Neural crest cell (in vitro differentiated cells): ENCODE results near the gene TMEM209. TPM values are rescaled to one million over a fixed set of nuclear protein-coding genes. Genes with fewer than 3 reads are reported as not detected.

Experiments used
- DNase-seq: peaks from one replicate; pipeline ENCODE4 v3.0.0; 2021; ENCODE audit warnings: low read depth, mixed read lengths, low spot score
- H3K27ac Mint-ChIP-seq: one replicate; pipeline ENCODE4 v1.8.0; 2021; ENCODE audit warnings: mild to moderate bottlenecking, mixed read lengths; ENCODE audit not compliant: unreplicated experiment
- H3K27me3 Mint-ChIP-seq: 2 replicates; pipeline ENCODE4 v1.8.0; 2021; ENCODE audit warnings: low read depth, mild to moderate bottlenecking, mixed read lengths
- H3K36me3 Mint-ChIP-seq: 2 replicates; pipeline ENCODE4 v1.8.0; 2021; ENCODE audit warnings: low read depth, mild to moderate bottlenecking, mixed read lengths
- H3K4me1 Mint-ChIP-seq: 2 replicates; pipeline ENCODE4 v1.8.0; 2021; ENCODE audit warnings: mixed read lengths
- H3K4me3 Mint-ChIP-seq: one replicate; pipeline ENCODE4 v1.8.0; 2021; ENCODE audit warnings: mild to moderate bottlenecking, mixed read lengths
- H3K9me3 Mint-ChIP-seq: 2 replicates; pipeline ENCODE4 v1.8.0; 2021; ENCODE audit warnings: mixed read lengths
- total RNA-seq: library from RNA; stranded (reverse); gene quantifications from 2 replicates; pipeline ENCODE4 v1.2.1, GENCODE V29; 2021
- TF ChIP-seq, protein P1 (sequence below): fragments of 200-600 bp; sonication (generic); conservative IDR thresholded peaks from 2 replicates; pipeline ENCODE4 v1.5.0; 2021; ENCODE audit warnings: antibody characterized with exemption, mild to moderate bottlenecking

Gene TMEM209
- total RNA-seq, 1 donor from 2014 or later = 43.6 TPM

DNA sequence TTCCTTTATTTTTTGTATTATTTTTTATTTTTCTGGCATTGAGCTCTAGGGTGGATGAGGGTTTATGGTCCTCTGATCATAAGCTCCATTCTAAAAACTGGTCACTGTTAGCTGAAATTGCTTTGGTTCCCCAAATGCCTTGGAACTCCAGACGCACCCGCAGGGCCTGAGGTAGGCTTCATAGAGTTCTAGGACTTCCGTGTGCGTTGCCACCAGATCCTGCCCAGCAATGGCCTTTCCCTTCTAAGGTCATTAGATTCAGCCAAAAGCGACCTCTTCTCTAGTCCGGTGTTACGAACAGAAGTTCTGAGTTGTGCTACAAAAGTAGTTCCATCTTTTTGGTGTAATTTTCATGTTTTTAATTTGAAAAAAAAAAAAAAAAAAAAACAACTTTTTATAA, 70.5 kb downstream of the TMEM209 start:
- Mint-ChIP-seq H3K27me3 (no peaks in the 10 kb centered on the region), H3K4me3 (no peak overlapping the region), H3K27ac (no peak overlapping the region), H3K36me3 (peaks cover 13% of the 10 kb centered on the region), H3K4me1 (no peaks in the 10 kb centered on the region), H3K9me3 (no peaks in the 10 kb centered on the region)
- TF ChIP-seq, protein P1, sequence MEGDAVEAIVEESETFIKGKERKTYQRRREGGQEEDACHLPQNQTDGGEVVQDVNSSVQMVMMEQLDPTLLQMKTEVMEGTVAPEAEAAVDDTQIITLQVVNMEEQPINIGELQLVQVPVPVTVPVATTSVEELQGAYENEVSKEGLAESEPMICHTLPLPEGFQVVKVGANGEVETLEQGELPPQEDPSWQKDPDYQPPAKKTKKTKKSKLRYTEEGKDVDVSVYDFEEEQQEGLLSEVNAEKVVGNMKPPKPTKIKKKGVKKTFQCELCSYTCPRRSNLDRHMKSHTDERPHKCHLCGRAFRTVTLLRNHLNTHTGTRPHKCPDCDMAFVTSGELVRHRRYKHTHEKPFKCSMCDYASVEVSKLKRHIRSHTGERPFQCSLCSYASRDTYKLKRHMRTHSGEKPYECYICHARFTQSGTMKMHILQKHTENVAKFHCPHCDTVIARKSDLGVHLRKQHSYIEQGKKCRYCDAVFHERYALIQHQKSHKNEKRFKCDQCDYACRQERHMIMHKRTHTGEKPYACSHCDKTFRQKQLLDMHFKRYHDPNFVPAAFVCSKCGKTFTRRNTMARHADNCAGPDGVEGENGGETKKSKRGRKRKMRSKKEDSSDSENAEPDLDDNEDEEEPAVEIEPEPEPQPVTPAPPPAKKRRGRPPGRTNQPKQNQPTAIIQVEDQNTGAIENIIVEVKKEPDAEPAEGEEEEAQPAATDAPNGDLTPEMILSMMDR = no peak
- DNase-seq = no peak

DNA sequence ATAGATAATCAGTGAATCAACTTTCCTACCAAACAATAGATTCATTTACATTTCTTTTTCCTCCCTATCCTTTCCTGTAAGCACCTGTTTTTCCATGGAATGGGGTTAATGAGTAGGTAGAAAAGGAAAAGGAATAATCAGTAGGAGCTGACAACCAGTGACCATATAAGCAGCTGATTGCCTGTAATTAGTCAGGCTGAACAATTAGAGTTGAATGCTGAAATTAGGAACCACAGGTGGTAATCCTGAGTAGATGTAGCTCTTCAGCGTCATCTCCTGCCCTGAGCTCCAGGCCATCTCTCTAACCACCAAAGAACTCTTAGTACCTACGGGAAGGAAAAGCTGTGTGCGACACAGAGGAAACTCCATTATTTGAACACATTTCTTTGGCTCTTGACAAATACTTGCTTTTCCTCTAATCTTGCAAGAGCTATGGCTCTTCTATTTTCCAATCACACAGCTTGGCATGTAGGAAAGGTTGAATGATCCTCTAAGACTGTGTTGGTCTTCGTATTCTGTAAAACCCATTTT, 71.0 kb downstream of the TMEM209 start:
- no peak for DNase-seq
- H3K27ac Mint-ChIP-seq = no peak overlapping the region
- H3K4me3 Mint-ChIP-seq = no peak overlapping the region
- no peaks in the 10 kb centered on the region for H3K27me3 Mint-ChIP-seq
- H3K4me1 Mint-ChIP-seq = no peaks in the 10 kb centered on the region
- no peaks in the 10 kb centered on the region for H3K9me3 Mint-ChIP-seq
- TF ChIP-seq, protein P1 = no peak
- peaks cover 18% of the 10 kb centered on the region for H3K36me3 Mint-ChIP-seq

DNA sequence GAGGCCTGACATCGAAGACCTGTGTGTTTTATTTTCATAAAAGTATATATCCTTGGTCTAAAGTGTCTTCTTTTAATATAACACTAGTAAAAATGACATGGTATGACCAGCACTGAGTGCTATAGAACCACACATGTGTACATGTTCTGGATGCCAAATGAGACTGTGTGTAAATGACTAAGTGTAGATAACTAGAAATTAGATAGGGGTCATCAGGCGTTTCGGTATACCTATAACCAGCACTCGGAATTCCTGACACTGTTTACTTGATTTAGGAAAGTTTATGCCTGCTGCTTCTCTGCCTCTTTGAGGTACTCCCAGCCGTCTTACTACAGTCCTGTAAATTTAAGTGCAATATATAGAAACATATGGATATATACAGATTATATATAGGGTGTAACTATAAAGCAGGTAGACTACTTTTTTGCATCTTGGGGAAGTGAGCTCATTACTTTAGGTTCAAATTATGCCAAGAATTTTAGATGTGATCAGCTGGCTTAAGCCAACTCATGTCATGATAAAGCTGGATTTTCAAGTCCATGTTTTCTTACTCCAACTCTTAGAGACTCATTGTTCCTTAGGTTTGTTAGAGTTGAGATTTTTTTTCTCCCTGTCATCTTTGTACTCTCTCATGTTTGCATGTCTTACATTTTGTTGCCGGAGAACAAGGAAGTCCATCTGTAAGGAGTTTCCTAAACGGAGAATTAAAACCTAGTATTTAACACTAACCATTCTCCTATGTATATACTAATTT, 72.0 kb downstream of the TMEM209 start:
- no peaks in the 10 kb centered on the region for H3K9me3 Mint-ChIP-seq
- TF ChIP-seq, protein P1 = no peak
- H3K27ac Mint-ChIP-seq = no peak overlapping the region
- no peak for DNase-seq
- no peaks in the 10 kb centered on the region for H3K27me3 Mint-ChIP-seq
- no peak overlapping the region for H3K4me3 Mint-ChIP-seq
- H3K36me3 Mint-ChIP-seq = peaks cover 21% of the 10 kb centered on the region
- H3K4me1 Mint-ChIP-seq = no peaks in the 10 kb centered on the region

DNA sequence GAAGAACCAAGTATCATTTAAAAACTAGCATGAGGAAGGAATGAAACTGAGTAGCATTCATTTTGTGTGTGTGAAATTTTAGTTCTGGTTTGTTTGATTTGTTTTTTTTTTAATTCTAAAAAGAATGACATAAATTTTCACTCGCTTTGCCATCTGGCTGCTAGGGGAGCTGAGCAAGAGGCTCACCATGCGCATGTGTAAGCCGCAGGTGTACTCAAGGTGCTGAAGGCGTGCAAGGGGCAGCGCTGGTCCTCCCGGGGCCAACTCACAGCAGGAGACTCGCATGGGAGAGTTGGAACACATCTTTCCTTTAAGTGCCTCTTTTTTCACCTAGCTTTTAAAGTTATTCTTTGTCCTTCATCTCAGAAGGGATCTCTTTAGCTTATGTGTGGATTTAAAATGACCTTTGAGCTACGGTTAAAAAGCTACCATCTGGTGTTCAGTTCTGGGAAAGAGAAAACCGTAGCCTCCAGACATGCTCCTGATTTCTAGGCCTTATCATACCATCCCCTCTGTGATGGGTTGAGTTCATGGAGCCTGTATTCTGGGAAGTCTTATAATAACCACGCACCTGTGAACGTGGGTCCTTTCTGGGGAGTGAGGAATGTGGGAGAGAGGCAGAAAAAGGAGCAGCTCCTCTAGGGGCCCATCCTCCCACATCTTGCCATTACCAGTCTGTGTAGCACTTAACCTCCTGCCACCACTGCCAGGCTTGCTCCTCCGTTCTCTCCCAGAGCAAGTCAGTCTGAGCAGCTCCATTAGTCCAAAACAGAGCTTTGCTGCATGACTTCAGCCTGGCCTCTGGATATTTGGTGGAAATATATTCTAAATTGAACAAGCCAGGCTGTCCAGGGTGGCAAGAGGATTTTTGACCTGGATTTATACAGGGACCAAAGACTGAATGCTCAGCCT, 73.0 kb downstream of the TMEM209 start:
- Mint-ChIP-seq H3K36me3 (peaks cover 21% of the 10 kb centered on the region), H3K9me3 (no peaks in the 10 kb centered on the region), H3K27me3 (no peaks in the 10 kb centered on the region), H3K27ac (no peak overlapping the region), H3K4me3 (no peak overlapping the region), H3K4me1 (no peaks in the 10 kb centered on the region)
- TF ChIP-seq, protein P1 = no peak
- DNase-seq = no peak

DNA sequence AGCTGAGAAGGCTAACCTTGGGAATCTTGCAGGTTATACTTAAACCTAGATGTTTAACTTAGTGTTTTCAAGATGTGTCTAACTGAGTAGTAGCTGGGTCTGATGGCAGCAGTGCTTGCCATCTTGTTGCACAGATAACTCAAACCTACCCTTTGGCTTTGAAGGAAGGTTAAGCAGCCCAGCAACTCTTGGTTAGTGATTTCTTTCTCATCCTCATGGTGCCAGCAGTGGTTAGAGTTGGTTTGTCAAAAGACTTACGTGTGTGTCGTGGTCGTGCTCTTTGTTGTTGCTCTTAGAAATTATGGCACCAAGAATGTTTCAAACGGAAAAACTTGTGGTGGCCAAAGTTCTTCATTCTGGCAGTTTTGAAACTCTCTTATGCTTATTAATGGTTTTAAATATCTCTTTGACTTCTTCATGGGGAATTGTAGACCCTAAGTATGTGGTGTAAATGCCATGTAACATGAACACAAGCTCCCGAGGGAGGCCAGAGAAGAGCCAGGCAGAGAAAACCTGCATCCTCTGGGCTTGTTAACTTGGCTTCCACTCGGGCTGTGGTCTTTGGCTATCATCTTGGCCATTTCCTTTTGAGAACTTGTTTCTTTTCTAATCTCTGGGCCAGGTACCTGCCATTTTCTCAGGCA, 73.9 kb downstream of the TMEM209 start:
- no peaks in the 10 kb centered on the region for H3K4me1 Mint-ChIP-seq
- TF ChIP-seq, protein P1 = no peak
- no peak for DNase-seq
- no peak overlapping the region for H3K4me3 Mint-ChIP-seq
- peaks cover 24% of the 10 kb centered on the region for H3K36me3 Mint-ChIP-seq
- no peak overlapping the region for H3K27ac Mint-ChIP-seq
- no peaks in the 10 kb centered on the region for H3K27me3 Mint-ChIP-seq
- H3K9me3 Mint-ChIP-seq = no peaks in the 10 kb centered on the region
